Breast epithelium (tissue), 3 donors: Measurements from ENCODE around the gene ATN1.

Experiments used
- CTCF ChIP-seq, 3 donors: fragments of 450-650 bp; IDR thresholded peaks; one replicate each; pipeline ENCODE4 v1.5.1; 2016 to 2017; ENCODE audit warnings: antibody characterized with exemption in 3 of 3, mild to moderate bottlenecking in 3 of 3, moderate library complexity in 3 of 3
- POLR2AphosphoS5 ChIP-seq, 3 donors: sonication (generic); formaldehyde crosslinking; IDR thresholded peaks; one replicate each; pipeline ENCODE4 v1.6.1; 2017; ENCODE audit warnings: antibody characterized with exemption in 3 of 3

- TF ChIP-seq POLR2AphosphoS5 (IDR thresholded peaks at IDR 0.05) (no peak), CTCF (IDR thresholded peaks at IDR 0.05) (no peak)
Observed at GRCh38 chr12:6962285-6963015, 34.7 kb downstream of the ATN1 start.
